Activated CD4-positive, alpha-beta memory T cell treated with anti-CD3 and anti-CD28 coated beads, Interleukin-2, amount 10 ng/mL, durations not matched to agents 7 days and 5 days (primary cell): ENCODE data around the gene TARBP1. TPM values are rescaled to one million over a fixed set of nuclear protein-coding genes. Genes with fewer than 3 reads are reported as not detected.
"Not testable (repeated sequence)": the region's sequence is repeated elsewhere in the genome, so short reads cannot be mapped to it uniquely, and the experiment has no call there.

Experiments used
- CTCF ChIA-PET: fragments of 350-600 bp; sonication (Branson Sonifier 250); formaldehyde crosslinking; loops from one replicate; lab custom pipeline; 2021; ENCODE audit warnings: antibody characterized with exemption, inconsistent platforms; lab: Charles Lee
- POLR2A ChIA-PET: fragments of 350-600 bp; sonication (Branson Sonifier 250); formaldehyde crosslinking; loops from one replicate; lab custom pipeline; 2021; ENCODE audit warnings: antibody characterized with exemption; lab: Charles Lee
- DNase-seq: peaks from one replicate; pipeline ENCODE4 v3.0.0-alpha.2; 2020
- H3K27ac Mint-ChIP-seq: one replicate; pipeline ENCODE4 v1.8.0; 2021; ENCODE audit warnings: mild to moderate bottlenecking, mixed read lengths
- H3K27me3 Mint-ChIP-seq: one replicate; pipeline ENCODE4 v1.8.0; 2021; ENCODE audit warnings: mixed read lengths
- H3K36me3 Mint-ChIP-seq: one replicate; pipeline ENCODE4 v1.8.0; 2021; ENCODE audit warnings: low read depth, mixed read lengths
- H3K4me1 Mint-ChIP-seq: one replicate; pipeline ENCODE4 v1.8.0; 2021; ENCODE audit warnings: mixed read lengths
- H3K4me3 Mint-ChIP-seq: one replicate; pipeline ENCODE4 v1.8.0; 2021; ENCODE audit warnings: mild to moderate bottlenecking, mixed read lengths
- H3K9me3 Mint-ChIP-seq: one replicate; pipeline ENCODE4 v1.8.0; 2021; ENCODE audit warnings: mixed read lengths
- total RNA-seq, 2 experiments: library from RNA; stranded (reverse); gene quantifications; one replicate each; pipeline ENCODE4 v1.2.3, GENCODE V29; 2021

TARBP1 gene
- total RNA-seq, 2 experiments from 2014 or later: 24.8 to 25.0 TPM

DNA sequence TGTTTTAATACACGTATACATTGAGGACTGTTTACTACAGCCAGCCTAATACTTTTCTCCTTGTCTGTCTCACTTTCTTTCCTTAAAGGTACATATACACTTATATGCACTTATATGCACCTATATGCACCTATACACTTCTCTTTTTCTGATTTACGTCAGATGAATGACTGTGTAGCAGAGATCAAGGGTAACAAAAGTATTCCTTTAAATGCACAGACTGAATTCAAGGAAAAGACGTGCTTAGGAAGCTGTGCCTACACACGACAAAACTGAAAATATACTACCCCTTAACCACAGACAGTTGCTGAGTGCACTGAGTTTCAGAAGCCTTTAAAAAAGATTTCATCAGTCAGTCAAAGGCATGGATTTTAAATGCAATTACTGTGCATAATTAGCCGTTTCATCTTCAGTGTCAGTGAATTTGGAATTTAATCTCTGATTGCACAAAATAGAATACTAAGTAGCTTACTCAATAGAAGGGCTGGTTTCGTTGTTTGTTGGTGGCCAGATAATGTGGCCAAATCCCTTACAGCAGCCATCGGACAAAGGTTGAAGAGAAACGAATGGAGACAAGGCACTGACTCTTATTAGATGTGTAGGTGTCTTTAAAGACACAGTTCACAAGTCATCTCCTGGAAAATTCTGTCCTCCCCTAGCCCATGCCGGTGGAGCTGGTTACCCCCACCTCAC, 38.3 kb upstream of the TARBP1 start:
- DNase-seq: no peak
- ChIA-PET POLR2A (interaction anchor here (0.8 kb wide), 1 partner anchor 27 kb away, joined by 4 read pairs; no protein-coding TSS in a partner anchor), CTCF (interaction anchor here (2.2 kb wide), 1 partner anchor 577 kb away, joined by 7 read pairs; no protein-coding TSS in a partner anchor)
- Mint-ChIP-seq H3K27ac (peak overlapping the region; percentile 59), H3K27me3 (no peaks in the 10 kb centered on the region), H3K9me3 (no peaks in the 10 kb centered on the region), H3K36me3 (no peaks in the 10 kb centered on the region), H3K4me3 (no peak overlapping the region), H3K4me1 (peaks cover 34% of the 10 kb centered on the region)

DNA sequence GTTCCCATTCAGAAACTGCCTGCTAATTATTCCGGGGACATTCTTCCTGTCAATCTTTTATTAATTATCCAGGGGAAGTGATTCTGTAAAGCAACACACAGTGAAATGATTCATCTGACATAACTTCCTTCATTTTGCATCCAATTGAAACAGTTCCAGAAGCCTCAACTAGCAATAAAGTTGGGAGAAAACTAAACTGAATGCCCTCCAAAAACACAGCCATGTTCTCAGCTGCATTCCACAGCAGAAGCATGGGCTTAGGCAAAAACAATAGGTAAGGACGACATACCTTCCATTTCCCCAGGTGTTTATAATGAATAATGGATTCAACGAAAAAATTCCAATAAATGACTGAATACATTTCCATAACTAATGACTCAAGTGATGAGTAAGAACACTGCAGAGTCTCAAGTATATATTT, 36.9 kb upstream of the TARBP1 start:
- ChIA-PET POLR2A (no interaction called here), CTCF (interaction anchor here (2.2 kb wide), 1 partner anchor 578 kb away, joined by 7 read pairs; no protein-coding TSS in a partner anchor)
- peaks cover 30% of the 10 kb centered on the region for H3K4me1 Mint-ChIP-seq
- no peak overlapping the region for H3K4me3 Mint-ChIP-seq
- DNase-seq: no peak
- no peaks in the 10 kb centered on the region for H3K27me3 Mint-ChIP-seq
- no peaks in the 10 kb centered on the region for H3K36me3 Mint-ChIP-seq
- no peaks in the 10 kb centered on the region for H3K9me3 Mint-ChIP-seq
- H3K27ac Mint-ChIP-seq: no peak overlapping the region

DNA sequence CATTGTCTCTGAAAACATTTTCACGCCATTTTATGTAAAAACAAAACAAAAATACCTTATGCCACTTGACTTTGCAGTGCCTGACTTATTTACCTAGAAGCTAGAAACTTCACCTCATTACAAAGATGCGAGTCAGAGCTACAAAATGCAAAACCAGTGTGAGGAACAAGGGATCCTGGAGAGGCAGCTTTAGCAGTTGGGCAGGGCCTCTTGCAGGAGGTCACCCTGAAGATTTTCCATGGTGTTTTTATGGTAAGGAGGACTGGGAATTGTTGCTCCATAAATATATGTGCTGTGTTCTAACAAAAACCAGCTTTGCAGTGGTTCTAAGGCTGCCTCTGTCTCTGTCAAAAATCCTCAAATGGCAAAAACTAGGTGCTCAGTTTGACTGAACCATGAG, 36.4 kb upstream of the TARBP1 start:
- DNase-seq: no peak
- POLR2A ChIA-PET: no interaction called here
- H3K27me3 Mint-ChIP-seq: no peaks in the 10 kb centered on the region
- H3K4me1 Mint-ChIP-seq: peaks cover 29% of the 10 kb centered on the region
- H3K36me3 Mint-ChIP-seq: no peaks in the 10 kb centered on the region
- H3K9me3 Mint-ChIP-seq: no peaks in the 10 kb centered on the region
- no peak overlapping the region for H3K27ac Mint-ChIP-seq
- no peak overlapping the region for H3K4me3 Mint-ChIP-seq
- CTCF ChIA-PET: interaction anchor here (2.2 kb wide), 1 partner anchor 579 kb away, joined by 7 read pairs; no protein-coding TSS in a partner anchor

DNA sequence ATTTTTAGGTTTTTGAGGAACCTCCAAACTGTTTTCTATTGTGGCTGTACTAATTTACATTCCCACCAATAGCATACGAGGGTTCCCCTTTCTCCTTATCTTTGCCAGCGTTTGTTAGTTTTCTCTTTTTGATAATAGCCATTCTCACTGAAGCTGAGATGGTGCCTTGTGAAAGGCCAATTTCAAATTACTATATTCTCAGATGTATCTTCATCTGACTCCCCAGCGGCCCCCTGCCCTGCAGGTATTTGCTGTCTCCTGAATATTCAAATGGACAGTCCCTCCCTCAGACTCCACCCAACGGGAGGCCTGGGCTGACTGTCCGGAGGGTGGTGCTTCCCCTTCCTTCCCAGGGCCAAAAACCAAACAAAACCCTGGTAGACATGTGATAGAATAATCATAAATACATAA, 33.5 kb upstream of the TARBP1 start:
- DNase-seq: no peak
- ChIA-PET CTCF (no interaction called here), POLR2A (no interaction called here)
- H3K27ac Mint-ChIP-seq: no peak overlapping the region
- H3K4me1 Mint-ChIP-seq: peaks cover 20% of the 10 kb centered on the region
- no peaks in the 10 kb centered on the region for H3K27me3 Mint-ChIP-seq
- no peak overlapping the region for H3K4me3 Mint-ChIP-seq
- no peaks in the 10 kb centered on the region for H3K36me3 Mint-ChIP-seq
- no peaks in the 10 kb centered on the region for H3K9me3 Mint-ChIP-seq

DNA sequence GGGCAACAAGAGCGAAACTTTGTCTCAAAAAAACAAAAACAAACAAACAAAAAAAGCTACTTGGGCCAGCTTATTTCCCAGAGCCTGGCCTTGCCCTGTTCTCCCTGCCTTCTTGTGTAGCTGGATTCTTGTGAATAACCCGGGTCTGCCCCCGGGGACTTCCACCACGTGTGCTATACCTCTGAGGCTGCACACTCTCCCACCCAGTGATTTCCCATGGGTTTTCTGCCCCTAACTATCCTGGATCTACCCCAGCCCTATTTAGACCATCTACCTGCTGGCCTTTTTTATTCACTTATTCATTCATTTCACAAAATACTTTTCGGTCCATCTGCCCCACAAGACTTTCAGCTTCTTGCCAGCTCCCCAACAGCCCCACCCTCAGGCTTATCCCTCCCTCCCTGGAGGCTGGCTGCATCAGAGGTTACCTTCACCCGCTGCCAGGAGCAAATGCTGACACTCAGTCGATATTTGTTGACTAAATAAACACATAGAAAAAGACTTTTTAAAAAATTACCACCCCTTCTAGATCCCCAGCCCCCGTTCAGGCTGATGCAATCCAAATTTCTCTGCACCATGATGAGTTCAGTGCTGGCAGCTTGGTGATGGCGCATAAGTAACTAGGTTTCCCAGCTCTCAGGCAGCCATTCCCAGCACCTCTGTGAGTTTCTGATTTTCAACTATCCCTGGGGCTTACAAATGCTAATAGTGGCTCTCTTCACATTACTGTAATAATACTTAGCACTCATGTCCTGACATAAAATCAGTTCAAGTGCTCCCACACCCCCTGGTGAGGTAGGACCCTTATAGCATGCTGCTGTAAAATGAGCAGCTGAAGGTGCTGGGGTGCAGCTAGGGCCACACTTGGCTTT, 30.7 kb upstream of the TARBP1 start:
- POLR2A ChIA-PET: no interaction called here
- Mint-ChIP-seq H3K4me1 (peaks cover 17% of the 10 kb centered on the region), H3K9me3 (no peaks in the 10 kb centered on the region), H3K27me3 (no peaks in the 10 kb centered on the region), H3K36me3 (no peaks in the 10 kb centered on the region), H3K4me3 (no peak overlapping the region), H3K27ac (no peak overlapping the region)
- CTCF ChIA-PET: interaction anchor here (1.0 kb wide), 1 partner anchor 9 kb away, joined by 4 read pairs; no protein-coding TSS in a partner anchor
- DNase-seq: no peak

DNA sequence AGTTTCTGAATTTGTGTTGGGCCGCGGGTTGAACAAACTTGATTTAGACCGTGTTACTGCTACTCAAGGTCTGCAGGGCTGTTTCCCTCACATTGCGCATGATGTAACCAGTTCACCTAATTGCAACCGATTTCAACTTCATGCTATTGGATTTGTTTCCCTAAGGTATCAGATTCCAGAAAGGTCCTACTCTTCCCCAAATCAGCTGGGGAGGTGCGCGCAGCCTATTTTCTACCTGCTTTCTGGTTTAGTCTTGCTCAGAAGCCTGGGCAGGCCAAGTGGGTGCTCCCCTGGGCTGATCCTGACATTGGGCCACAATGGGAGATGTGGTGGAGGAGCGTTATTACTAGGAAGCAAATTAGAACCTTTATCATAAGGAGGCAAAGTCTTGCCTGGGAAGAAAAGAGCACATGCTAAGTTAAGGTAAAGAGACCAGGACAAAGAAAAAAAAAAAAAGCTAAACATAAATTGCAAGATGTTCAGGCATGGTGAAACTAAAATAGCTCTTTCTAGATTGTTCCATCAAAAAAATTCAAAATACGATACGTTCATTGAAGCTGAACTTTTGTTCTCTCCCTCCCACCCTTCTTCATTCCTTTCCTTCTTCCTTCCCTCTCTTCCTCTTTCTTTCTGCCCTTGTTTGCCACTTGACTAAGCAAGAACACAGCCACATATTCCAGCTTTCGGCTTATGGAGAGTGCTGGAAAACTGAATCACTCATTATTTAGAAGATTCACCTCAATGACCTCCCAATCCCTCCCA, 28.8 kb upstream of the TARBP1 start:
- H3K4me1 Mint-ChIP-seq: peaks cover 17% of the 10 kb centered on the region
- no peak overlapping the region for H3K4me3 Mint-ChIP-seq
- no peaks in the 10 kb centered on the region for H3K9me3 Mint-ChIP-seq
- no peaks in the 10 kb centered on the region for H3K27me3 Mint-ChIP-seq
- H3K36me3 Mint-ChIP-seq: no peaks in the 10 kb centered on the region
- DNase-seq: no peak
- H3K27ac Mint-ChIP-seq: no peak overlapping the region
- POLR2A ChIA-PET: no interaction called here
- CTCF ChIA-PET: interaction anchor here (0.9 to 1.6 kb wide), 2 partner anchors 8 to 382 kb away, joined by 3 to 7 read pairs; no protein-coding TSS in a partner anchor

DNA sequence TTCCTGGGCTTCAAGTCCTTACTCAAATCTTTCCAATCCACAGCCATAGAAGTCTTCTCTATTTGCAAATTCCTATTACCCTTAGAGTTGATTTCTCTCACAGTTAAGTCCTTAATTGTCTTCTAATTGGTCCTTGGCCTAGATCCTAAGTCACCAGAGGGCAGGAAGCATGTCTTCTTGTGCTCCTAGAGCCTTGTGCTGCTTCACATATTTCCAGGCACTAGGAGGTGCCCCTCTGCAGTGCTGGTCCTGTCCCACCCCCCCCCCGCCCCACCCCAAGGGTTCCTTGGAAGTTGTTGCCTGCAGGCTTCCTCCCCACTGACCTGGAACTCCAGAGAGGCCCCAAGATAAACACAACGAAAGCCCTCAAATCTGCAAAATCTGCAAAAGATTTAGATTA, 28.1 kb upstream of the TARBP1 start:
- ChIA-PET CTCF (interaction anchor here (1.6 kb wide), 1 partner anchor 8 kb away, joined by 7 read pairs; no protein-coding TSS in a partner anchor), POLR2A (no interaction called here)
- no peaks in the 10 kb centered on the region for H3K36me3 Mint-ChIP-seq
- H3K4me1 Mint-ChIP-seq: peaks cover 17% of the 10 kb centered on the region
- no peak overlapping the region for H3K4me3 Mint-ChIP-seq
- no peaks in the 10 kb centered on the region for H3K27me3 Mint-ChIP-seq
- H3K27ac Mint-ChIP-seq: no peak overlapping the region
- H3K9me3 Mint-ChIP-seq: no peaks in the 10 kb centered on the region
- no peak for DNase-seq

- H3K4me1 Mint-ChIP-seq: peaks cover 30% of the 10 kb centered on the region
- H3K27me3 Mint-ChIP-seq: no peaks in the 10 kb centered on the region
- POLR2A ChIA-PET: interaction anchor here (1.1 kb wide), 1 partner anchor 10 kb away, joined by 3 read pairs; no protein-coding TSS in a partner anchor
Measured at GRCh38 chr1:234505769-234506102, 26.8 kb upstream of the TARBP1 start.

DNA sequence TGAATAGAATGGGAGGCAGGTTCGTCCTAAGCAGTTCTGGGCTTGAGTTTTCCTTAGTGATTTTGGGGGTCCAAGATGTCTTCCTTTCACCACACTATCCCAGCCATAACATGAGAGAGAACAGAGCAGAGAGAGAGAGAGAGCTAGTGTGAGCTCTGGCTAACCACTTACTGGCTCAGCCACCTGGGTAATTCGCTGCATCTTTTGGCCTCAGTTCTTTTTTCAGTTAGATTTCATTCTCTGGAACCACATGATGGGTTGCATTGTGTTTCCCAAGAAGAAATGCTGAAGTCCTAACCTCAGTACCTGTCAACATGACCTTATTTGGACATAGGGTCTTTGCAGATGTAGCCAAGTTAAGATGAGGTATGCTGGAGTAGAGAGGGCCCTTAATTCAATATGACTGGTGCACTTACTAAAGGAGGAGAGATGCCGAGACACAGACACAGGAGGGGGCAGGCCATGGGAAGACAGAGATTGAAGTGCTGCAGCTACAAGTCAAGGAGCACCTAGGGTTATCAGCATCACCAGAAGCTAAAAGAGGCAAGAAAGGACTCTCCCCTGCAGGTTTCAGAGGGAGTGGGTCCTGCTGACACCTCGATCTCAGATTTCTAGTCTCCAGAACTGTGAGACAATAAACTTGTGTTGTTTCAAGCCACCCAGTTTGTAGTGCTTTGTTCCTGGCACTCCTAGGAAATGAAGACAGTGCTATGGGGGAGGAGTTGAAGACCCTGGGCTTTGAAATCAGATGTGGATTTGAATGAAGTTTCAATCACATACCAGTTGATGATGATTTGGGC, 26.2 kb upstream of the TARBP1 start:
- DNase-seq: no peak
- Mint-ChIP-seq H3K4me1 (peaks cover 35% of the 10 kb centered on the region), H3K27ac (peak overlapping the region; percentile 10), H3K4me3 (no peak overlapping the region), H3K36me3 (no peaks in the 10 kb centered on the region), H3K27me3 (no peaks in the 10 kb centered on the region), H3K9me3 (no peaks in the 10 kb centered on the region)
- CTCF ChIA-PET: interaction anchor here (0.6 to 1.7 kb wide), 2 partner anchors 248 to 588 kb away, joined by 3 to 4 read pairs; no protein-coding TSS in a partner anchor
- POLR2A ChIA-PET: interaction anchor here (1.1 kb wide), 1 partner anchor 10 kb away, joined by 3 read pairs; no protein-coding TSS in a partner anchor

More at GRCh38 chr1:234505769-234506102, 26.8 kb upstream of the TARBP1 start:
- CTCF ChIA-PET: interaction anchor here (0.6 kb wide), 1 partner anchor 248 kb away, joined by 3 read pairs; no protein-coding TSS in a partner anchor
- Mint-ChIP-seq H3K9me3 (no peaks in the 10 kb centered on the region), H3K4me3 (no peak overlapping the region), H3K36me3 (no peaks in the 10 kb centered on the region), H3K27ac (peak overlapping the region; percentile 7)
- DNase-seq: no peak

DNA sequence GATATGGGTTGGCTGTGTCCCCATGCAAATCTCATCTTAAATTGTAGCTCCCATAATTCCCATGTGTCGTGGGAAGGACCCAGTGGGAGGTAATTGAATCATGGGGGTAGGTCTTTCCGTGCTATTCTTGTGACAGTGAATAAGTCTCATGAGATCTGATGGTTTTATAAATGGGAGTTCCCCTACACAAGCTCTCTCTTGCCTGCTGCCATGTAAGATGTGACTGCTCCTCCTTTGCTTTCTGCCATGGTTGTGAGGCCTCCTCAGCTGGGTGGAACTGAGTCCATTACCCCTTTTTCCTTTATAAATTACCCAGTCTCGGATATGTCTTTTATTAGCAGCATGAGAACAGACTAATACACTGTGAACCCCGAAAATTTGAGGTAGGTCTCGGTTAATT, 25.3 kb upstream of the TARBP1 start:
- CTCF ChIA-PET: interaction anchor here (1.7 to 6.6 kb wide), 2 partner anchors 579 to 589 kb away, joined by 4 to 47 read pairs; no protein-coding TSS in a partner anchor
- peaks cover 44% of the 10 kb centered on the region for H3K4me1 Mint-ChIP-seq
- H3K4me3 Mint-ChIP-seq, POLR2A ChIA-PET, H3K9me3 Mint-ChIP-seq, H3K27ac Mint-ChIP-seq, DNase-seq, H3K36me3 Mint-ChIP-seq, H3K27me3 Mint-ChIP-seq: not testable (repeated sequence)

DNA sequence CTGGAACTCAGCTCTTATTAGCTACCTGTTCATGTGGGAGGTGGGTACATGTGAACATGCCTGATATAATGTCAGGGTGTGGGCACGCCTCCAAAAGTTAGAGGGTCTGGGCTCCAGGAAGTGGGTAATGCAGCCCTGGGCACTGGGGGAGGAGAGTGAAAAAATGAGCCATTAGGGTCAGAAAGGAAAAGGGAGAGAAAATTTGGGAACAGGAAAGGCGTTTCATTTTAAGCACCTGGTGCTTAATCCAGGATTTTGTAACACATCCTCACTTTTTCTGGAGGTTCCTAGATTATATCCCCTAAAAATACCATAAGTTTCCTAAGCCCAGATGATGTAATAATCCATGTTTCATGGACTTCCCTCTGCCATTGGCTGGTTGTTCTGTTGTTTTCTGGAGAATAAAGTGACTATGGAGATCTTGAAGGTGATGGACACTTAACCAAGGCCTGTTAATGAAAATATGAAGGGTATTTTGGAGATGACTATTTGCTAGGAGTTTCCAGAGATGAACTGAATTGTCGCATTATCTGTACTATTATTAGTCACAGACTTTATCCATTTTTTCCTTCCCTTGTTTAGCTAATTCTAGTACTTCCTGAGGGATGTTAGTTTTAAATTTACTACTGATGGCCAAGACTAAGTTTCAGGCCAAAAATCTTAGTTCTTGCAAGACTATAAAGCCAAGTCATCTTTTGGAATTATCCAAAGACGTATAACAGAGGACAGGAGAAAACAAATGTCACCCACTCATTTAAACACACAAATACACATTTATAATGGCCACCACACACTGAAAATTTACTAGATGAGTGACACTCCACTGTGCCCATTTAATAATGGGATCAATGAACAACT, 24.4 kb upstream of the TARBP1 start:
- no peaks in the 10 kb centered on the region for H3K36me3 Mint-ChIP-seq
- H3K4me1 Mint-ChIP-seq: peaks cover 53% of the 10 kb centered on the region
- no peaks in the 10 kb centered on the region for H3K9me3 Mint-ChIP-seq
- no peak for DNase-seq
- H3K4me3 Mint-ChIP-seq: no peak overlapping the region
- ChIA-PET POLR2A (no interaction called here), CTCF (interaction anchor here (1.7 to 6.6 kb wide), 2 partner anchors 580 to 590 kb away, joined by 4 to 47 read pairs; no protein-coding TSS in a partner anchor)
- H3K27ac Mint-ChIP-seq: no peak overlapping the region
- no peaks in the 10 kb centered on the region for H3K27me3 Mint-ChIP-seq
